Measurements from ENCODE around the gene COQ9. TPM values are rescaled to one million over a fixed set of nuclear protein-coding genes. Genes with fewer than 3 reads are reported as not detected.

The COQ9 gene
- total RNA-seq, 2 experiments from 2014 or later = 38.2 to 40.4 TPM

DNA sequence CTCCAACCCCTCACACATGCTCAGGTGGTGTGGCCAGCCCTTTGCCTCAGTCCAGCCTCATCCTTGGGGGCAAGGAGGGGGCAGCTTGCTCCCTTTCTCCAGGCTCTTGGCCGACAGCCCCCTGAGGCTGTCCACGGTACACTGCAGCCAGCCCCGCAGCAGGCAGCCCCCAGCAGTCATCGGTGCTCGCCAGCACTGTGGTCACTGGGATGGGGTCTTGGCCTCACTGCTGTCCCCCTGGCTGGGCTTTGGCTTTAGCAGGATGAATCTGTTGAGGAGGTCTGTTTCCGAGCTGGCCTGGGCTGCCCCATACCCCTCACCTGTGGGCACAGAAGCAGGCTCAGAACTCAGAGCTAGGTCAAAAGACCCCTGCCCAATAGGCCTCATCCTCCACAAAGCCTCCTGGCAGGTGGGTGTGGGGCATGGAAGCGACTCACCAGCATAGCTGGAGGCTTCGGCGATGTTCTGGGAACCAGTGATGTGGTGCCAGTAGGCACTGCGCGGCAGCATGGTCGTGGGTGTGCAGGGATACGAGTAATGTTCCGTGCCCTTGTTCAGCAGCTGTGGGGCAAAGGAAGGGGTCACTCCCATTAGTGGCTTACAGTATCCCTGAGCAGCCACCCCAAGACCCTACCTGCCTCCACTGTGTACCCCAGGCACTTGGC, 26.0 kb downstream of the COQ9 start:
- DNase-seq (no peak), ATAC-seq (no peak)
- peak overlapping the region; percentile 30 for H3K27ac Mint-ChIP-seq
- peaks cover 31% of the 10 kb centered on the region for H3K4me1 Mint-ChIP-seq (ENCODE audit: low read depth)
- POLR2A ChIA-PET = interaction anchor here (1.3 to 3.3 kb wide), 2 partner anchors 11 to 13 kb away, joined by 3 to 14 read pairs; partner anchors contain the start of genes DOK4 and POLR2C
- H3K4me3 Mint-ChIP-seq = no peak overlapping the region
- peaks cover 24% of the 10 kb centered on the region for H3K36me3 Mint-ChIP-seq (ENCODE audit: low read depth)
- H3K27me3 Mint-ChIP-seq (ENCODE audit: low read depth) = no peaks in the 10 kb centered on the region
- no peaks in the 10 kb centered on the region for H3K9me3 Mint-ChIP-seq (ENCODE audit: insufficient read depth)
- CTCF ChIA-PET = interaction anchor here (1.1 to 5.1 kb wide), 3 partner anchors 11 to 50 kb away, joined by 3 to 28 read pairs (median 27); partner anchors contain the start of gene POLR2C

DNA sequence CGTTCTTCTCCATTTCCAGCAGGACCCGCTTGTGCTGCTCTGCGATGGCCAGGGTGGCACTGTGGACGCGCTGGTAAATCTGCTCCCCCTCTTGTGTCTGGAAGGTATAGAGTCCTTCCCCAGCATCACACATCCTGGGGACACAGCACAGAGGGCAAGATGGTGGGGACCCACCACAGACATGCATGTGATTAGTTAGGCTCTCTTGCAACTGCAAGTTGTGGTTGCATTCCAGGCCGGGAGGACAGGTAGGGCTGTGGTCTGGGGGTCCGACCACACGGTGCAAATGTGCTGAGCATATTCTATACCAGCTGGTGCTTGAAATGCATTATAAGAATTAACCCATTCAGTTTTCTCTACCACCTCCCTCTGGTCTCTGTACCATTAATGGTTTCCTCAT, 26.6 kb downstream of the COQ9 start:
- H3K4me1 Mint-ChIP-seq (ENCODE audit: low read depth) = peaks cover 31% of the 10 kb centered on the region
- CTCF ChIA-PET = interaction anchor here (0.9 to 5.1 kb wide), 8 partner anchors 9 to 102 kb away, joined by 3 to 28 read pairs (median 12); partner anchors contain the start of gene POLR2C
- POLR2A ChIA-PET = interaction anchor here (1.3 to 3.3 kb wide), 2 partner anchors 12 kb away, joined by 3 to 14 read pairs; partner anchors contain the start of genes DOK4 and POLR2C
- H3K4me3 Mint-ChIP-seq = no peak overlapping the region
- no peak overlapping the region for H3K27ac Mint-ChIP-seq
- H3K36me3 Mint-ChIP-seq (ENCODE audit: low read depth) = peaks cover 22% of the 10 kb centered on the region
- no peaks in the 10 kb centered on the region for H3K9me3 Mint-ChIP-seq (ENCODE audit: insufficient read depth)
- DNase-seq (no peak), ATAC-seq (no peak)
- H3K27me3 Mint-ChIP-seq (ENCODE audit: low read depth) = no peaks in the 10 kb centered on the region

DNA sequence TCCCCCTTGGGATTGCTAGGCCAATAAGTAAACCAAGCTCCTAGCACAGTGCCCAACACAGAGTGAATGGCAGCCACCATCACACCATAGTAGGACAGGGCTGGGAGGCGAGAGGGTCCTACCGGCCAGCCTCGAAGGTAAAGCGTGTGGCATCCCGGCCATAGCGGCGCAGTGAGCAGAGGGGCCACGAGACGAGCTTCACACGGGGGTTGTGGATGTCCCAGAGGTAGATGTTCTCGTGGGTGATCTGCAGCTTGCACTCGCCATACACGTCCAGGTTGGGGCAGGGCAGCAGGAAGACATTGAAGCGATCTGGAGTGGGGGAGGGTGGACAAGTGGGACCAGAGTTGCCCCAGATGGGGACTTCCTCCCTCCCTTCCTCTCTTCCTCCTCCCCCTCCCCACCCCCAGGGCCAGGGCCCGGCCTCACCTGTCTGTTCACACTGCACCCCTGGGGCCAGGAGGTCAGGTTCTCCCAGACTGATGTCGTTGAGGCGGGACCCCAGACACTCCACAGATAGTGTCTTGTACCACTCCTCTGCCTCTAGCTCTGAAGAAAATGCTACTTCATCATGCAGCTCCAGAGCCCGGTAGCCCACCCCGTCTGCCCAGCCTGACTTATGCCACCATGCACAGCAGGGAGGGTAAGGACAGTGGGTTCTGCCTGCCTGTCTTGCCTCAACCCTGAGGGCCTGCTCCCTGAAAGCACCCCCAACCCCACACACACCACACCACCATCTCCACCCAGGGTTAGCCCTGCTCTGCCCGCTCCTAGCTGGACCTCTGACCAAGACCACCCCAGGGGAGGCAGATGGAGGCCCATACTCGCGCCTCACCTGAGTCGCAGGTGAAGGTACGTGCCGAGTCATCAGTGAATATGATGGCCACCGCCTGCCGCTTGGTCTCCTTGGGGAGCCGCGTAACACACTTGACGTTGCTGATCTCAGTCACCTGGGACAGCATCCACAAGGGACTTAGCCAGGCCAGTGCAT, 27.7 kb downstream of the COQ9 start:
- POLR2A ChIA-PET = interaction anchor here (1.3 to 3.3 kb wide), 2 partner anchors 11 to 13 kb away, joined by 3 to 14 read pairs; partner anchors contain the start of genes DOK4 and POLR2C
- Mint-ChIP-seq H3K27ac (peak overlapping the region; percentile 68), H3K9me3 (ENCODE audit: insufficient read depth) (no peaks in the 10 kb centered on the region), H3K27me3 (ENCODE audit: low read depth) (no peaks in the 10 kb centered on the region), H3K4me1 (ENCODE audit: low read depth) (peaks cover 31% of the 10 kb centered on the region), H3K4me3 (peak overlapping the region; percentile 15), H3K36me3 (ENCODE audit: low read depth) (peaks cover 14% of the 10 kb centered on the region)
- DNase-seq (no peak), ATAC-seq (no peak)
- CTCF ChIA-PET = interaction anchor here (0.9 to 5.1 kb wide), 13 partner anchors 9 to 101 kb away, joined by 3 to 28 read pairs (median 7); partner anchors contain the start of genes DOK4 and POLR2C

DNA sequence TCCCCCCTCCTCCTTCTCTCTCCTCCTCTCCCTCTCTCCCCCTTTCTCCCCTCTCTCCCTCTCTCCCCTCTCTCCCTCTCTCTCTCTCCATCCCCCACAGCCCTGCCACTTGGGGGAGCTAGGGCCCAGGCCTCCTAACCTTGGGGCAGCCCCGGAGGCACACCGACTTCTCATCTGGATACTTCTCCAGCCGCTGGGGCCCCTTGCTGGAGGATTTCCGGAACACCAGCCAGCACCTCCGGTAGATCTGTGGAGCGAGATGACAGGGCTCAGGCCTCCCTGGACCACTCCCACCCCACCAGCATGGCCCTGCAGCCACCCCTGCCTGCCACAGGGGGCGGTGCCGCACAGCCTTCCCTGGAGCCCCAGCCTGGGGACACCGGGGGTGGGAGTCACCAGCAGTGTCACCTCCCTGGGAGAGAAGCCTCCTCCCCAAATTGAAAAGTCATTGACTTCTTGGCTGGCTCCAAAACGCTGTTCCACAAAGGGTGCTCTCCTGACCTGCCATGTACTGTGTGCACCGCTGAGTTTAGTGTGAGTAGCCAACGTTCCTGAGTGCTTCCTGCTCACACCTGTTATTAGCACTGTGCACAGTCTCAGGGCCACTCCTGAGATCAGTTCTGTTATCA, 28.5 kb downstream of the COQ9 start:
- POLR2A ChIA-PET = interaction anchor here (1.3 to 3.3 kb wide), 2 partner anchors 12 to 14 kb away, joined by 4 to 14 read pairs; partner anchors contain the start of gene POLR2C
- CTCF ChIA-PET = interaction anchor here (1.0 to 5.1 kb wide), 11 partner anchors 8 to 101 kb away, joined by 4 to 28 read pairs (median 12); partner anchors contain the start of genes DOK4 and POLR2C
- Mint-ChIP-seq H3K4me3 (peak overlapping the region; percentile 34), H3K4me1 (ENCODE audit: low read depth) (peaks cover 31% of the 10 kb centered on the region), H3K27ac (peak overlapping the region; percentile 68), H3K9me3 (ENCODE audit: insufficient read depth) (no peaks in the 10 kb centered on the region), H3K36me3 (ENCODE audit: low read depth) (peaks cover 7% of the 10 kb centered on the region), H3K27me3 (ENCODE audit: low read depth) (no peaks in the 10 kb centered on the region)
- DNase-seq (peak; percentile 90), ATAC-seq (peak; percentile 98)

DNA sequence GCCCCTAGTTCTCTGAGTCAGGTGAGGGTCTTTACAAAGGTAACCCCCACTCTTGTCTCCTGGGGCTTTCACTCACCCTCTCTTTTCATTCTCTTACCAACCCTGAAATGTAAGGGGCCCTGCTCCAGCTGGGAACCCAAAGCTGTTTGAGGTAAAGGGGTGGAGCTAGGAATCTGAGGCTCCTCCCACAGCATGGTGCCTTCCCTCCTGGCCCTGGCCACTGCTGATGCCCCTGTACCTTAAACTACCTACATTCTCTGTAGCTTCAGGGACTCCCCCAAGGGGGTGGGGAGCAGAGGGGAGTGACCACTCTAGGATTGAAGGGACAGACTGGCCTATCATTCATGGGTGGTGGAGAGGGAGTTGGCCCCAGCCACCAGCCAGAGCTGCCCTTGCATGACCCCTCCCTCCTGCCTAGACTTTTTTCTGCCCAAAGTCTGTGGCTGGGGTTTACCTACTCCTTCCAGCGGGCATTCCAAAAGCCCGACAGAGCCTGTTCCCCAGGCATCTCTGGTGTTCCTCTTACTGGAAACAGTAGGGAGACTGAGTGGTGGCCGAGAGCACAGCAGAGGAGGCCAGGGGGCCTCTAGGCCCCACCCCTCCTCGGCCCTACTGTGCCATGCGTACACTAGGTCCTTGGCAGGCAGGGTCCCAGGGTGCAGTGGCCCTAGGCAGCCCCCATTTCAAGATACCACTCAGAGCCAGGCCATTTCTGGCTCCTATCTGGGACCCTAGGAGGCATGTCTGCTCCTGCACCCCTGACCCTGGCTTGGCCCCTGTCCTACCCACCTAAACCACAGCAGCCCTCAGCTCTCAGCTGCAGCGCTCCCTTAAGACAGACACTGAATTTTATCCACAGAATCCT, 29.5 kb downstream of the COQ9 start:
- Mint-ChIP-seq H3K27me3 (ENCODE audit: low read depth) (no peaks in the 10 kb centered on the region), H3K27ac (peak overlapping the region; percentile 68), H3K36me3 (ENCODE audit: low read depth) (peaks cover 6% of the 10 kb centered on the region), H3K9me3 (ENCODE audit: insufficient read depth) (no peaks in the 10 kb centered on the region), H3K4me1 (ENCODE audit: low read depth) (peaks cover 31% of the 10 kb centered on the region), H3K4me3 (no peak overlapping the region)
- ATAC-seq (no peak), DNase-seq (no peak)
- CTCF ChIA-PET = interaction anchor here (0.7 to 5.1 kb wide), 5 partner anchors 11 to 58 kb away, joined by 3 to 28 read pairs (median 23); partner anchors contain the start of genes DOK4 and POLR2C
- POLR2A ChIA-PET = interaction anchor here (1.3 to 3.3 kb wide), 2 partner anchors 13 to 15 kb away, joined by 4 to 14 read pairs; partner anchors contain the start of gene POLR2C

DNA sequence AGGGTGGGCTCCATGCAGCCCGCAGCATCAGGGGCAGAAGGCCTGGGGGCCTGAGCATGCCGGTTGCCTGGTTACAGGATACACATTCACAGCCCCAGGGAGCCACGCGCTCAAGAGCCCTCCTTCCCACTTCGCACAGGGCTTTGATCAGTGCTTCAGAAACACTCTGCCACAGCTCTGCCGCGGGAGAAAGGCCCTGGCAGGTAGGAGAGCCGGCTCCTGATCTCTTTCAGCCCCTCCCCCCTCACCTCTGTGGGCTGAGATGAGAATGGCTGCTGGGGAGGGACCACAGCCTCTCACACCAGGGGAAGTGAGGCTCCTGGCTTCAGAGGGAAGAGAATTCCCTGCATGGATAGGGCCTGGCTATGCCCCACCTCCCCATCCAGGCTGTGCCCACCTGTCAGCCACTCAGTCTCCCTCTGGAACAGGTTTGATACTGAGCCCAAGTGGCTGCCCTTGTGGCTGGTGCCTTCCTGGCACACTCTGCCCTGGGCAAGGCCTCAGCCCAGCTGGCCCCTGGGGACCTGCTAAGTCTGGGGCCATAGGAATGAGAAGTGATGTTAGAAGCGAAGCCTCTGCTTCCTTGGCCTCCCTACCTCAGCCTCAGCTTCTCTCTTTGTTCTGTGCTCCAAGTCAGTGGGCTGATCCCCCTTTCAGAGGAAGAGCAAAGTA, 30.4 kb downstream of the COQ9 start:
- Mint-ChIP-seq H3K27me3 (ENCODE audit: low read depth) (no peaks in the 10 kb centered on the region), H3K36me3 (ENCODE audit: low read depth) (peaks cover 2% of the 10 kb centered on the region), H3K27ac (no peak overlapping the region), H3K4me1 (ENCODE audit: low read depth) (peaks cover 24% of the 10 kb centered on the region), H3K9me3 (ENCODE audit: insufficient read depth) (no peaks in the 10 kb centered on the region), H3K4me3 (no peak overlapping the region)
- ATAC-seq = no peak
- DNase-seq = no peak
- POLR2A ChIA-PET = interaction anchor here (1.5 kb wide), 1 partner anchor 15 kb away, joined by 5 read pairs; the partner anchor contains the start of gene POLR2C
- CTCF ChIA-PET = interaction anchor here (5.1 kb wide), 1 partner anchor 16 kb away, joined by 28 read pairs; the partner anchor contains the start of gene POLR2C

DNA sequence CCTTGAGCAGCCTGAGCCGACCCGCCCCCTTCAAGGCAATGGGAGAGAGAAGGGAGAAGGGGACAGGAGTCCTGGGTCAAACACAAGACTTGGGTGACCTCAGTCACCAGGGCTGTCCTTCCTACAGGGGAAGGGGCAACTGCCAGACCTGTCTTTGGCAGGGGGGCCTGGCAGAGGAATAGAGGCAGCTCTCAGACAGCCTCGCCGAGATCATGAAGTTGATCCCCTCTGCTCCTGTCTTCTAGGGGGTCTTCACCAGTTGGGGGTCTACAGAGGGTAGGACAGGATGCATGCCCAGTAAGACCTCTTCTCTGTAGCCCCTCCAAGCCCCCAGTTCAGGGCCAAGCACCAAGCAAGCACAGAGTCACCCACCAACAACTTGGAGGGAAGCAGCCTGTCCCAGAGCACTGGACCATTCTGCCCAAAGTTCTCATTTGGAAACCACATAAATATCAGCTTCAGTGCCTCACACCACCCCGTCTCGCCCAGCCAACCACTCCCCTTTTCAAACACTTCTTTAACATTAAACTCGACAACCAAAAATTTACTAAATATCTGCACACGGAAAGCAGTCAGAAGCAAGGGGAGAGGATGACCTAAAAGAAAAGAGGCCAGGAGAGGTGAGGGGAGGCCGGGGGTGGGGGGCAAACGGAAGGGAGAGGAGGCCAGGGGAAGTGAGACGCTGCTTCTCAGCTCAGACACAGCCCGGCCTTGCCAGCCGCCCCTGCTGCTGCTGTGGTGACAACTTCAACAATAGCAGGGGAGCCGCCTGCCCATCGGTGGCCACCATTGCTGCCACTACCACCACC, 31.3 kb downstream of the COQ9 start:
- DNase-seq (no peak), ATAC-seq (no peak)
- H3K4me1 Mint-ChIP-seq (ENCODE audit: low read depth) = peaks cover 22% of the 10 kb centered on the region
- H3K36me3 Mint-ChIP-seq (ENCODE audit: low read depth) = peaks cover 2% of the 10 kb centered on the region
- H3K27ac Mint-ChIP-seq = no peak overlapping the region
- POLR2A ChIA-PET = interaction anchor here (1.5 kb wide), 1 partner anchor 16 kb away, joined by 5 read pairs; the partner anchor contains the start of gene POLR2C
- no peak overlapping the region for H3K4me3 Mint-ChIP-seq
- H3K27me3 Mint-ChIP-seq (ENCODE audit: low read depth) = no peaks in the 10 kb centered on the region
- CTCF ChIA-PET = interaction anchor here (1.7 kb wide), 1 partner anchor 16 kb away, joined by 5 read pairs; the partner anchor contains the start of gene POLR2C
- H3K9me3 Mint-ChIP-seq (ENCODE audit: insufficient read depth) = no peaks in the 10 kb centered on the region

DNA sequence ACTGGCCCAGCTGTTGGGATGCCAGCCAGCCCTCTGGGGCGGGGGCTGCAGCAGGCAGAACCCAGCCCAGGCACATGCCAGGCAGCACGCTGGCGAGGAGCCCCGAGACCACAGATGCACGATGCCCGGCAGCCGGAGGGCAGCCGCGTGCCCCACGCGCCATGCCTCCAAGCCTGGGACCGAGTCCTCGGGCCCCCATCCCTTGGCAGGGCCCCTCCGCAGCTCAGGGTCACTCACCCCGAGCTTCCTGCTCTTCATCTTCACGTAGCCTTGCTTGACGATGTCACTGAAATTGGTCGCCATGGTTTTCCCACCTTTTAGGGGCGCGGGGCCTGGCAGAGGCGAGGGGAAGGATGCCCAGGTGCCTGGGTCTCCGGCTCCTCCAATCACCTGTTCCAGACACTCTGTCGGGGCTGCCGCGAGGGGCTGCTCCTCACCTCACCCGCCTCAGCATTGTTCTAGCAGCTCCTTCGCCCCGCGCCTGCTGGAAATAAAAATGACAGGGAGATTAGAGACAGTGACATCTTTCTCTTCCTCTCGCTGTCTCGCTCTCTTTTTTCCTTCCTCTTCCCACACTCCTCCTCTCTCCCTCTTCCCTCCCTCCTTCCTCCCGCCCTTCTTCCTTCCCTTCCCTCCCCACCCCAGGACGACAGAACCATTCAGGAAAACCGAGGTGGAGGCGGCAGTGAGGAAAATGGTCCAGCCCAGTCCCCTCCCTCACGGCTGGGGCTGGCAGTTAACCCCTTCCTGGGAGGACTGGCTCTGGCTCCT, 32.1 kb downstream of the COQ9 start:
- DNase-seq (no peak), ATAC-seq (no peak)
- Mint-ChIP-seq H3K27me3 (ENCODE audit: low read depth) (no peaks in the 10 kb centered on the region), H3K36me3 (ENCODE audit: low read depth) (peaks cover 2% of the 10 kb centered on the region), H3K4me3 (no peak overlapping the region), H3K27ac (peak overlapping the region; percentile 37), H3K9me3 (ENCODE audit: insufficient read depth) (no peaks in the 10 kb centered on the region), H3K4me1 (ENCODE audit: low read depth) (peaks cover 22% of the 10 kb centered on the region)
- ChIA-PET POLR2A (interaction anchor here (1.5 kb wide), 1 partner anchor 17 kb away, joined by 5 read pairs; the partner anchor contains the start of gene POLR2C), CTCF (interaction anchor here (1.7 kb wide), 1 partner anchor 17 kb away, joined by 5 read pairs; the partner anchor contains the start of gene POLR2C)

Measured in activated CD8-positive, alpha-beta T cell treated with anti-CD3 and anti-CD28 coated beads, Interleukin-2, amount 10 ng/mL, durations not matched to agents 7 days and 5 days (primary cell).